Measurements from ENCODE around the gene HOXA6. TPM values are rescaled to one million over a fixed set of nuclear protein-coding genes. Genes with fewer than 3 reads are reported as not detected.

Gene HOXA6
- 0.20 TPM for polyA plus RNA-seq (2013, experiment 1 of 2)
- polyA plus RNA-seq (2013, experiment 2 of 2), result 1.0 TPM

GRCh38 chr7:27147199-27148030 lies at the start of gene HOXA6:
Gene HOXA6 (minus strand): TSS chr7:27147774. CDS start chr7:27147749, 25 bp downstream.
- Histone ChIP-seq H3K27me3 (ENCODE audit: insufficient read depth, low read length) (peaks cover 100% of the 10 kb centered on the region), H3K9me3 (ENCODE audit: insufficient read depth, low read depth, low read length) (no peaks in the 10 kb centered on the region), H3K9ac (ENCODE audit: low read depth, low read length) (no peak within 1 kb of the TSS), H3K4me3 (ENCODE audit: low read length) (no peak within 1 kb of the TSS), H3K4me1 (ENCODE audit: insufficient read depth, low read length) (peaks cover 3% of the 10 kb centered on the region; the same call in 1 of the 2 replicates), H3K36me3 (ENCODE audit: insufficient read depth, low read length) (no peaks in the 10 kb centered on the region), H3K27ac (ENCODE audit: low read depth, low read length) (no peak within 1 kb of the TSS)
- WGBS, result 12% methylated on average over 63 of the region's 63 CpGs

DNA sequence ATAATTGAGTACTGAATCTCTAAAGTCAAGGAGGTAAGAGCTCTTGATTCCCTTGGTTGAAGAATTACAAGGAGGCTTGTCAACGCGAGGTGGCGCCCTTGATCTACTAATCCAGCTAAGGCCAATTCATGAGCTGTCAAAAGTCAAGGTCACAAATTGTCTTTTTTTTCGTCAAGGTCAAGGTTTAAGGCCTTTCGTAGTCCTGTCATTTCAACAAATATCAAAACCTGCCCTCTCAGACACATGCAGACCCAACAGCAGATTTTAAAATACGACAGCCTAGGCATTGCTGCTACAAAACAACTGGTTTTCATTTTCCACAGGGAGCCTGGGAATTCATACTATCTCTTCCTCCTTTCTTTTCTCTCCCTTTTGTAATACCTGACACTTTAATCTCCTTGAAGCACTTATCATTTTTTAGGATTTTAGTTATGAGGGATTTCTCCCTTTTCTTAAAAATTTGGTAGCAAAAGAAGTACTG lies 48.8 kb upstream of the HOXA6 start:
- no peak overlapping the region for H3K27ac ChIP-seq (ENCODE audit: low read depth, low read length)

DNA sequence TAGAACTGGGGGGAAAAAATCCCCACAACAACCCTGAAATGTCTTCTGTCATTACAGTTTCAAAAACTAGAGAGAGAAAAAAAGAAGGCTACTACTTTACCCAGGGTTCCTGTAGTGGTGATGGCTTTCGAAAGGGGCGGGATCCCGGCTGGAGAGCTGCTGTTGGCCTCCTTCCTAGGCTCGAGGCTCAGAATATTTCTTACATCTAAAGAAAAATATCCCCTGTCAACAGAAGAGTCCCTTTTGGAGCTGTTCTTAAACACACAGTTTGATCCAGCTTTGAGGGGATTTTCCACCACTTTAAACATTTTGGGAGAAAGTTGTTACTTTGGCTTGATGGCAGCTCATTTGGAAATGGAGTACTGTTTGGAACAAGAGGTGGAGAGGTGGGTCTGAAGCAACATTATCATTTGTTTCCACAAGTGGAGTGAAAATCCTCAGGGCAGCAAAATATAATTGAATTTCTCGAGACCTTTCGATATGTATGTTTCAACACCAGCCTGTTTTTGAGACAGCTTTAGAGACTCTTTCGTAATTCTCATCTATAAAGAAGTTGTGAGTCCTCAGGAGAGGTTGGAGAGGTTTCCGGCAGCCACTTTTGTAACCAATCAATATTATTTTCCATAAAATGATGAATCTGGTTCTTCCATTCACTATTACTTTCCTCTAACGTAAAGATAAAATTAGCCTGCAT lies 47.3 kb upstream of the HOXA6 start:
- Histone ChIP-seq H3K36me3 (ENCODE audit: insufficient read depth, low read length) (no peaks in the 10 kb centered on the region), H3K9ac (ENCODE audit: low read depth, low read length) (no peak overlapping the region), H3K27ac (ENCODE audit: low read depth, low read length) (no peak overlapping the region), H3K4me1 (ENCODE audit: insufficient read depth, low read length) (no peaks in the 10 kb centered on the region), H3K9me3 (ENCODE audit: insufficient read depth, low read depth, low read length) (no peaks in the 10 kb centered on the region), H3K4me3 (ENCODE audit: low read length) (no peak overlapping the region), H3K27me3 (ENCODE audit: insufficient read depth, low read length) (peaks cover 100% of the 10 kb centered on the region)
- 48% methylated on average over 9 of the region's 9 CpGs for WGBS

More for the DNA sequence above, 48.8 kb upstream of the HOXA6 start:
- 2% methylated on average over 6 of the region's 6 CpGs for WGBS
- Histone ChIP-seq H3K4me1 (ENCODE audit: insufficient read depth, low read length) (no peaks in the 10 kb centered on the region), H3K36me3 (ENCODE audit: insufficient read depth, low read length) (no peaks in the 10 kb centered on the region), H3K27me3 (ENCODE audit: insufficient read depth, low read length) (peaks cover 100% of the 10 kb centered on the region), H3K9me3 (ENCODE audit: insufficient read depth, low read depth, low read length) (no peaks in the 10 kb centered on the region), H3K9ac (ENCODE audit: low read depth, low read length) (no peak overlapping the region), H3K4me3 (ENCODE audit: low read length) (no peak overlapping the region)

- H3K9me3 ChIP-seq (ENCODE audit: insufficient read depth, low read depth, low read length), result no peaks in the 10 kb centered on the region
- H3K36me3 ChIP-seq (ENCODE audit: insufficient read depth, low read length), result no peaks in the 10 kb centered on the region
- H3K27me3 ChIP-seq (ENCODE audit: insufficient read depth, low read length), result peaks cover 100% of the 10 kb centered on the region
- no peak overlapping the region for H3K27ac ChIP-seq (ENCODE audit: low read depth, low read length)
- no peak overlapping the region for H3K9ac ChIP-seq (ENCODE audit: low read depth, low read length)
- 0% methylated on average over 1 of the region's 2 CpGs for WGBS
- no peak overlapping the region for H3K4me3 ChIP-seq (ENCODE audit: low read length)
- no peaks in the 10 kb centered on the region; the same call in 1 of the 2 replicates for H3K4me1 ChIP-seq (ENCODE audit: insufficient read depth, low read length)
Observed at GRCh38 chr7:27194002-27194352, 46.4 kb upstream of the HOXA6 start.

GRCh38 chr7:27193335-27194001 lies 45.9 kb upstream of the HOXA6 start:
- no peaks in the 10 kb centered on the region for H3K9me3 ChIP-seq (ENCODE audit: insufficient read depth, low read depth, low read length)
- 6% methylated on average over 29 of the region's 29 CpGs for WGBS
- no peak overlapping the region for H3K9ac ChIP-seq (ENCODE audit: low read depth, low read length)
- H3K4me1 ChIP-seq (ENCODE audit: insufficient read depth, low read length), result no peaks in the 10 kb centered on the region; the same call in 1 of the 2 replicates
- no peaks in the 10 kb centered on the region for H3K36me3 ChIP-seq (ENCODE audit: insufficient read depth, low read length)
- peaks cover 100% of the 10 kb centered on the region for H3K27me3 ChIP-seq (ENCODE audit: insufficient read depth, low read length)
- no peak overlapping the region for H3K27ac ChIP-seq (ENCODE audit: low read depth, low read length)
- H3K4me3 ChIP-seq (ENCODE audit: low read length), result no peak overlapping the region

GRCh38 chr7:27192546-27193334 lies 45.2 kb upstream of the HOXA6 start:
- Histone ChIP-seq H3K36me3 (ENCODE audit: insufficient read depth, low read length) (no peaks in the 10 kb centered on the region), H3K4me3 (ENCODE audit: low read length) (no peak overlapping the region), H3K4me1 (ENCODE audit: insufficient read depth, low read length) (peaks cover under 1% of the 10 kb centered on the region; the same call in 1 of the 2 replicates), H3K9me3 (ENCODE audit: insufficient read depth, low read depth, low read length) (no peaks in the 10 kb centered on the region), H3K27ac (ENCODE audit: low read depth, low read length) (no peak overlapping the region), H3K9ac (ENCODE audit: low read depth, low read length) (no peak overlapping the region), H3K27me3 (ENCODE audit: insufficient read depth, low read length) (peaks cover 100% of the 10 kb centered on the region)
- WGBS, result 3% methylated on average over 78 of the region's 78 CpGs

DNA sequence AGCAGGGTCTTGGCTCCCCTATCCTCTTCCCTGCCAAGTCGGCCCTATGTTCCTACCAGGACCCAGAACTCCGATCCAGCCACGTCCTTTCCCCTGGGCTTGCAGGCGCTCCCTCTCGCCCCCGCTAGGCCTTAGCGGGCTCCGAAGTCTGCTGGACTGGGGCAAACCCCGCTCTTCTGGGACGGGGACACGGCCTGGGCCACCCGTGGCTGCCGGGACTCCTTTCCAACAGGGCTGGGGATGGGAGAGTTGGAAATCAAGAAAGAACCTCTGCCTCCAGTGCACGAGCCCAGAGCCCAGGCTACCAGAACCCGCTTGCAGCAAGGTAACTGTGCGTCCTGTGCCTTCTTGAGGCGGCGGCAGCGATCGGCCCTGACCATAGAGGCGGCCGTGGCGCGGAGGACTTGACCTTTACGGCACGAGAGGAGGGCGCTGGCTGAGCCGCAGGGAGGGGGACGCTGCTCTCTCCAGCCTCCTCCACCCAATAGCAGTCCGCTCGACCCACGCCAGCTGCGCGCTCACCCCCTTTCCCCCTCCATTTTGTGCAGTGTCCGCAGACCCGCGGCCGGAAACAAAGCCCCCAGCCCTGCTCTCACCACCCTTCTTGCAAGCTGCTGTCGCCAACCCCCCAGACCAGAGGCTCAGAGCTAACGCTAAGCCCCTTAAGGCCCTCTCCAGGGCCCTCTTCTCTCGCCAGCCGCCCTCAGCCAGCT lies 44.4 kb upstream of the HOXA6 start:
- no peak overlapping the region for H3K4me3 ChIP-seq (ENCODE audit: low read length)
- WGBS, result 3% methylated on average over 42 of the region's 42 CpGs
- no peaks in the 10 kb centered on the region for H3K36me3 ChIP-seq (ENCODE audit: insufficient read depth, low read length)
- no peak overlapping the region for H3K27ac ChIP-seq (ENCODE audit: low read depth, low read length)
- no peaks in the 10 kb centered on the region for H3K9me3 ChIP-seq (ENCODE audit: insufficient read depth, low read depth, low read length)
- no peak overlapping the region for H3K9ac ChIP-seq (ENCODE audit: low read depth, low read length)
- peaks cover 100% of the 10 kb centered on the region for H3K27me3 ChIP-seq (ENCODE audit: insufficient read depth, low read length)
- peaks cover 3% of the 10 kb centered on the region; the same call in 1 of the 2 replicates for H3K4me1 ChIP-seq (ENCODE audit: insufficient read depth, low read length)

- 13% methylated on average over 15 of the region's 15 CpGs for WGBS
- H3K9me3 ChIP-seq (ENCODE audit: insufficient read depth, low read depth, low read length), result no peaks in the 10 kb centered on the region
- no peak overlapping the region for H3K4me3 ChIP-seq (ENCODE audit: low read length)
- peaks cover 3% of the 10 kb centered on the region; the same call in 1 of the 2 replicates for H3K4me1 ChIP-seq (ENCODE audit: insufficient read depth, low read length)
- H3K9ac ChIP-seq (ENCODE audit: low read depth, low read length), result no peak overlapping the region
- peaks cover 100% of the 10 kb centered on the region for H3K27me3 ChIP-seq (ENCODE audit: insufficient read depth, low read length)
- H3K36me3 ChIP-seq (ENCODE audit: insufficient read depth, low read length), result no peaks in the 10 kb centered on the region
- H3K27ac ChIP-seq (ENCODE audit: low read depth, low read length), result no peak overlapping the region
Observed at GRCh38 chr7:27191161-27191731, 43.7 kb upstream of the HOXA6 start.

DNA sequence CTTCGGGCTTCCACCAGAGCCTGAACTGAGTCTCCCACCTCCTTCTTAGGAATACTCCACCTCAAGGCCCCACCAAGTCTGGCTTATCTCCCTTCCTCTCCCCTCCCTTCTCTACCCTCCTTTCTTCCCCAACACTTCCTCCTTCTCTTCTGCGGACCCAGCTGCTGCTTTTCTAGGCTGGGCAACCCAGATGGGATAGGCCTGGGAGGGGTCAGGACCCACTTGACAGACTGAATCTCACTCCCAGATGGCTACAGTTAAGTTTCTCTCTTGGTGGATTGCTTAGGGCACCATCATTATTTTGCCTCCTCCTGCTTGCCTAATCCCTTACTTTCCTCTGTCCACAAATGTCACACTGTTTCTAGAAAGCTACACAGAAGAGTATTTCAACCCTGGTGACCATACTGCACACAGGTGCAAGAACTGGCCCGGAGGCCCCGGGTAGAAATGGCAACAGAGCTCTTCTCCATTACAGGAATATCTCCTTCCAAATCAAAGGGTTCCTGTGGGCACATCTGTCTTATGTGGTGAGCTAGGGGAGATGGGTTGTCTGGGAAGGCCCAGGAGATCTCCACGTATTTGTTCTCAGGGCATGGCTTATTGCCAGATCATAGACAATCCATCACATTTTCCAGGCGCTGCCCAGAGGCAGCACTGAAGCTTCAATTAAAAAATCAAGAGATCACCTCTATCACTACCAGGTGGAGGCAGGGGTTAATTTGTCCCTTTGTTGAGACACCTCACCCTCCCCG lies 42.6 kb upstream of the HOXA6 start:
- Histone ChIP-seq H3K4me1 (ENCODE audit: insufficient read depth, low read length) (peaks cover 3% of the 10 kb centered on the region; the same call in 1 of the 2 replicates), H3K36me3 (ENCODE audit: insufficient read depth, low read length) (no peaks in the 10 kb centered on the region), H3K4me3 (ENCODE audit: low read length) (no peak overlapping the region), H3K27ac (ENCODE audit: low read depth, low read length) (no peak overlapping the region), H3K27me3 (ENCODE audit: insufficient read depth, low read length) (peaks cover 100% of the 10 kb centered on the region), H3K9ac (ENCODE audit: low read depth, low read length) (no peak overlapping the region), H3K9me3 (ENCODE audit: insufficient read depth, low read depth, low read length) (no peaks in the 10 kb centered on the region)
- WGBS, result 46% methylated on average over 7 of the region's 7 CpGs
